ENCODE results near the gene KCNN3. TPM values are rescaled to one million over a fixed set of nuclear protein-coding genes. Genes with fewer than 3 reads are reported as not detected.

KCNN3 gene
- total RNA-seq, 1 donor: not detected

DNA sequence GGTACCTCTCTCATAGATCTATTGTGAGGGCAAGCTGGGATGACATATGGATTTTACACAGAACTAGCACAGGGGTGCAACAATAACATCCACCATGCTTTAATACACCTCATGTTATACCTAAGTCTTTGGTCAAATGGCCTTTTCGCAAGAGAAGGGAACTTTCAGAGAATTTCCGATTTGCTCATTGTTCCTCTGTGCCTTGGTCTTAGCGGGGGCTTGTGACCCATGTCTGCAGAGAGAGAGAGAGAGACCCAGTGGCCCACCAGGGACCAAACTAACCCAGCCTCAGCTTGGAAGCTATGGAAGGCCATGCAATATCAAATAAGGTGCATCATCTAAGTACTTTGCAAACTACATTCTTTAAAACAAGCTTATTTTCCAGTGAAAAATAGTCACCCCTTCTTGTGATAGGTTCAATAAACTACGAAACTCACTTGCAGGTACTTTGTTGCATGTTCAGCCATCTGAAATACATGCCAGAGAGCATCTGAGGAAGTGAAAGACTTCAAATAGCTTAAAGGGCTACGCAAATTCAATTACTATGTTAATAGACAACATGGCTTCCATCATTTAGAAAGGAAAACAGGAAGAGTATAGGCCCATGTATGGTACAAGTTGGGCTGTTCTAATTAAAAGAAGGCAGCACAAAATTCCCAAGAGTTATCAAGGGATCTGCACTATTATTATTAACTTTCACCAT, 100.7 kb downstream of the KCNN3 start:
- no peak for DNase-seq (ENCODE audit: low read depth)
- TF ChIP-seq, protein P1, sequence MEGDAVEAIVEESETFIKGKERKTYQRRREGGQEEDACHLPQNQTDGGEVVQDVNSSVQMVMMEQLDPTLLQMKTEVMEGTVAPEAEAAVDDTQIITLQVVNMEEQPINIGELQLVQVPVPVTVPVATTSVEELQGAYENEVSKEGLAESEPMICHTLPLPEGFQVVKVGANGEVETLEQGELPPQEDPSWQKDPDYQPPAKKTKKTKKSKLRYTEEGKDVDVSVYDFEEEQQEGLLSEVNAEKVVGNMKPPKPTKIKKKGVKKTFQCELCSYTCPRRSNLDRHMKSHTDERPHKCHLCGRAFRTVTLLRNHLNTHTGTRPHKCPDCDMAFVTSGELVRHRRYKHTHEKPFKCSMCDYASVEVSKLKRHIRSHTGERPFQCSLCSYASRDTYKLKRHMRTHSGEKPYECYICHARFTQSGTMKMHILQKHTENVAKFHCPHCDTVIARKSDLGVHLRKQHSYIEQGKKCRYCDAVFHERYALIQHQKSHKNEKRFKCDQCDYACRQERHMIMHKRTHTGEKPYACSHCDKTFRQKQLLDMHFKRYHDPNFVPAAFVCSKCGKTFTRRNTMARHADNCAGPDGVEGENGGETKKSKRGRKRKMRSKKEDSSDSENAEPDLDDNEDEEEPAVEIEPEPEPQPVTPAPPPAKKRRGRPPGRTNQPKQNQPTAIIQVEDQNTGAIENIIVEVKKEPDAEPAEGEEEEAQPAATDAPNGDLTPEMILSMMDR (IDR thresholded peaks at IDR 0.05; ENCODE audit: insufficient read depth, low read depth, low read length): no peak

DNA sequence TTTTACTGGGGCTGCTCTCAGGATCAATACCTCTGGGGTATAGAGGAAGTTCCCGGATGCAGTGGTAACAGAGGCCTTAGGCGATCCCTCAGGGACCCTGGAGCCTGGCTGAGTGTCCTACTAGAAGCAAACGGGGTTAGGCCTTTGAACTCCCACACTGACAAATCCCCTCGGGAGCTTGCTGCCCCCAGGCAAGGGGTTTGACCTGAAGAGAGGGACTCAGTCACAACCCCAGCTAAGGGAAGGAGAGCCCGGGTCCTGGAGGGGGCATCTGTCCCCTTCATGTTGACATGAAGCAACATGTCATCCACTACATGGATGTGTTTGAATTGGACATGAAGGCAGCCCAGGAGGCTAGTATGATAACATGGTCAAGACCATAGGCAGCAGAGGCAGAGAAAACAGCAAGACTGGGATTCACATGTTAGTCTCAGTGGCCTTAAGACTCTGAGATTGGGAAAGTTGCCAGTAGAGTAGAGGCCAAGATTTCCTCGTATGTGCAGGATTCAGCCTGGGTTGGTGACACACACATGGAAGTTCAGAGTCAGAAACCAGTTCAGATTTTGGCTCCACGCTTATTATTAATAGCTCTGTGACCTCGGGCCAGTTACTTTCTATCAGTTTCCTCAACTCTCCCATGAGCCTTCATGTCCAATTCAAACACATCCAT, 101.5 kb downstream of the KCNN3 start:
- no peak overlapping the region for H3K4me3 ChIP-seq (ENCODE audit: low read depth, low read length)
- TF ChIP-seq, protein P1 (IDR thresholded peaks at IDR 0.05; ENCODE audit: insufficient read depth, low read depth, low read length): no peak
- DNase-seq (ENCODE audit: low read depth): no peak

More for the DNA sequence above, 100.7 kb downstream of the KCNN3 start:
- no peak overlapping the region for H3K4me3 ChIP-seq (ENCODE audit: low read depth, low read length)

DNA sequence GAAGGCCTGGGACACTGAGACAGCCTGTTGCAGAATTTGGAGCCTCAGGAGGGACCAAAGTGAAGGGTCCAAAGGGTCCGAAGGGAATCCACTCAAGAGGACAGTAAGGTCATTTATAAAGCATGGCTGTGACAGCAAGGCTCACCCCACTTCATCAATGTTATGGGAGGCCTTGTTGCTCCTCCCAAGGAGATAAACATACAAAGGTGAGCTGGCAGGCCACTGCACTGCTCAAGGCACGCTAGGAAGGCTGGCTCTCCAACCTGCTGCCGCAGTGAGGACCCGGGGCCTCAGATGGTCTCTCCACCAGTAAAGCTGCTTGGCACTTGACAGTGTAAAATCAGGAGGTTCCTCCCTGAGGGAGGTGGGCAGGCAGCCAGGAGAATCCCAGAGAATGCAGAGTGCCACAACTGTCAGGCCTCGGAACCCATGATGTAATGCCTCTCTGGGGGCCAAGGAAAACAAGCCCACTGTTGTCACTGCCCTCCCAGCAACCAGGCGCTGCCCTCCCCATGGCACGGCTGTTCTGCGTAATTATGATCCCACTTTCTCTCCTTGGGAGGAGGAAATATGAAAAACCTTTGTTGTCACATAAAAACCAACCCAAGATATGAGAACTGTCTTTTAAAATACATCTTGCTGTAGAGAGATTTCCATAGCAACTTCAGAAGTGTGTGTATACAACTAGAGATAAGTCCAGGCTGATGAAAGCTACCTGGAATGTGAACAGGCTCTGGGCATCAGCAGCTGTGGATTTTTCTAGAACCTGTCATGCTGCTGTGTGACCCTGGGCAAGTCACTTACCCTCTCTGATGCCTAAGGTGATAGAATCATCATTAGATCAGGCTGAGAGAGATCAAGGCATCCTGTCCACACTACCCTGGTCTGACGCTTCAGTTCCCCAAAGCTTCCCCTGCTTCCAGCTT, 102.5 kb downstream of the KCNN3 start:
- no peak overlapping the region for H3K4me3 ChIP-seq (ENCODE audit: low read depth, low read length)
- TF ChIP-seq, protein P1 (IDR thresholded peaks at IDR 0.05; ENCODE audit: insufficient read depth, low read depth, low read length): no peak
- DNase-seq (ENCODE audit: low read depth): peak; percentile 38

DNA sequence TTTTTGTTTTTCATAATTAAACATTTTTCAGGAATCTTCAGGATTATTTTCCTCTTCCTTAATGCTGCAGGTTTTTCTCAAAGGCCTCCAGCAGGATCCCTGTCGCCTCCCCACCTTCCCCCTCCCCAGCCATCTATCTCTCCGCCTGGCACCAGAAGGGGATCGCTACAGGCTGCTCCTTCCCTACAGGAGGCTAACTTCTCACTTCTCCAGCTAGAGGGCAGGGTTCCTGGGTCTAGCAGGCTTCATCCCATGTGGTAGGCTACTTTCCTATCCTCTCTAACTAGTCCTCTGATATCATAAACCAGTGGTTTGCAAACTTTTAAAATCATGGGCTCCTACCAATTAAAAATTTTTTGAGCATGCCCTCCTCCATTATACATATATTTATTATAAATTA, 104.1 kb downstream of the KCNN3 start:
- peak; percentile 30 for DNase-seq (ENCODE audit: low read depth)
- H3K4me3 ChIP-seq (ENCODE audit: low read depth, low read length): no peak overlapping the region
- TF ChIP-seq, protein P1 (IDR thresholded peaks at IDR 0.05; ENCODE audit: insufficient read depth, low read depth, low read length): peak; percentile 55

DNA sequence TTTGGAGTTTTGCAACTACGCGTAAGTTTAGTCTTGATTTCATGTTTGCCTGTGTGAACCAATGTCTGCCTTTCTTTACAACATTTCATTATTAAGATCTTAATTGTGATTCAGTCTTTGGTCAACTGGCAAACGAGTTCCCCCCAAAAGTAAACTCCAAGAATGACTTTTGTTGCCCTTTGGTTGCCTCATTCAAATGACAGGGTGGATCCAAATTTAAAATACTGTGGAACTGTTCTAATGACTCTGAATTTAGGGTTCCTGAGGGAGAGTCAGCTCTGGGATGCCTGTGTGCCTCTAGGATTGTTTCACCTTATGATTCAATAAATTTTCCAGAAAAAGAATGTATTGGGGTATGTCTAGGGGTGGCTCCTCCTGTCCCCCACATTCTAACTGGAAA, 105.3 kb downstream of the KCNN3 start:
- H3K4me3 ChIP-seq (ENCODE audit: low read depth, low read length): no peak overlapping the region
- TF ChIP-seq, protein P1 (IDR thresholded peaks at IDR 0.05; ENCODE audit: insufficient read depth, low read depth, low read length): no peak
- DNase-seq (ENCODE audit: low read depth): no peak

DNA sequence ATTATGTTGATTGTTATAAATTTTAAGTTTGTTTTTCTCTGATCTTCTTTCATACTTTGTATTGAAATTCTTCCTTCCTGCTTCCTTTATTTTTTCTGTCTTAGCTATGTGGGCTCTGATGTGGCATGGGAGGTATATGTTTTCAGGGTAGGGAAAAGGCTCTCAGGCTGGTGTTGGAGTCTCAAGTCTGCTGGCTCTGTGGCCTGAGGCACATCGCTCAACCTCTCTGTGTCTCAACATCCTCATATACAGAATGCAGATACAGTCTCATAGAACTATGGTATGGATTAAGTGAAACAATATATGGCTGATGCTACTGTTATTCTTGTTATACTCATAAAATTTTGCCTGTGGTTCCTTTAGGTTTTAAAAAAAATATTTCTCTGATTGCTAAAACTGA, 105.9 kb downstream of the KCNN3 start:
- H3K4me3 ChIP-seq (ENCODE audit: low read depth, low read length): no peak overlapping the region
- no peak for DNase-seq (ENCODE audit: low read depth)
- TF ChIP-seq, protein P1 (IDR thresholded peaks at IDR 0.05; ENCODE audit: insufficient read depth, low read depth, low read length): no peak
